ENCODE results near the gene TSC22D3.

Gene TSC22D3

GRCh38 chrX:107683124-107683895, 92.3 kb downstream of the TSC22D3 start:
- H3K36me3 ChIP-seq (ENCODE audit: control insufficient read depth in 2 of 2, insufficient read depth in 2 of 2, low read length in 2 of 2) = no peaks in the 10 kb centered on the region
- H3K4me3 ChIP-seq (ENCODE audit: low read length in 2 of 2) = no peak overlapping the region
- no peak overlapping the region for H3K9ac ChIP-seq (ENCODE audit: low read length in 2 of 2)
- H3K4me1 ChIP-seq (ENCODE audit: control insufficient read depth, insufficient read depth, low read length) = peaks cover 18% of the 10 kb centered on the region
- peaks cover 0 to 14% of the 10 kb centered on the region in 2 donors for H3K27me3 ChIP-seq (ENCODE audit: control insufficient read depth in 1 of 2, insufficient read depth in 2 of 2, low read length in 2 of 2)
- no peak overlapping the region for H3K27ac ChIP-seq (ENCODE audit: low read length)
- H3K9me3 ChIP-seq (ENCODE audit: control insufficient read depth in 2 of 2, low read length in 2 of 2) = no peaks in the 10 kb centered on the region

GRCh38 chrX:107682256-107682655, 93.3 kb downstream of the TSC22D3 start:
- H3K36me3 ChIP-seq (ENCODE audit: control insufficient read depth in 2 of 2, insufficient read depth in 2 of 2, low read length in 2 of 2) = no peaks in the 10 kb centered on the region
- H3K4me1 ChIP-seq (ENCODE audit: control insufficient read depth, insufficient read depth, low read length) = peaks cover 18% of the 10 kb centered on the region
- peaks cover 0 to 14% of the 10 kb centered on the region in 2 donors for H3K27me3 ChIP-seq (ENCODE audit: control insufficient read depth in 1 of 2, insufficient read depth in 2 of 2, low read length in 2 of 2)
- H3K27ac ChIP-seq (ENCODE audit: low read length) = no peak overlapping the region
- H3K4me3 ChIP-seq (ENCODE audit: low read length in 2 of 2) = no peak overlapping the region
- H3K9ac ChIP-seq (ENCODE audit: low read length in 2 of 2) = no peak overlapping the region
- H3K9me3 ChIP-seq (ENCODE audit: control insufficient read depth in 2 of 2, low read length in 2 of 2) = no peaks in the 10 kb centered on the region

GRCh38 chrX:107678957-107679740, 96.4 kb downstream of the TSC22D3 start:
- Histone ChIP-seq H3K9me3 (ENCODE audit: control insufficient read depth in 2 of 2, low read length in 2 of 2) (no peaks in the 10 kb centered on the region), H3K27me3 (ENCODE audit: control insufficient read depth in 1 of 2, insufficient read depth in 2 of 2, low read length in 2 of 2) (peaks cover 0 to 15% of the 10 kb centered on the region in 2 donors), H3K27ac (ENCODE audit: low read length) (peak overlapping the region; percentile 18), H3K4me1 (ENCODE audit: control insufficient read depth, insufficient read depth, low read length) (peaks cover 24% of the 10 kb centered on the region), H3K4me3 (ENCODE audit: low read length in 2 of 2) (no peak overlapping the region), H3K9ac (ENCODE audit: low read length in 2 of 2) (no peak overlapping the region), H3K36me3 (ENCODE audit: control insufficient read depth in 2 of 2, insufficient read depth in 2 of 2, low read length in 2 of 2) (no peaks in the 10 kb centered on the region)

GRCh38 chrX:107677909-107678308, 97.7 kb downstream of the TSC22D3 start:
- Histone ChIP-seq H3K4me3 (ENCODE audit: low read length in 2 of 2) (no peak overlapping the region), H3K9ac (ENCODE audit: low read length in 2 of 2) (no peak overlapping the region), H3K36me3 (ENCODE audit: control insufficient read depth in 2 of 2, insufficient read depth in 2 of 2, low read length in 2 of 2) (no peaks in the 10 kb centered on the region), H3K4me1 (ENCODE audit: control insufficient read depth, insufficient read depth, low read length) (peaks cover 26% of the 10 kb centered on the region), H3K27ac (ENCODE audit: low read length) (peak overlapping the region; percentile 81), H3K9me3 (ENCODE audit: control insufficient read depth in 2 of 2, low read length in 2 of 2) (no peaks in the 10 kb centered on the region), H3K27me3 (ENCODE audit: control insufficient read depth in 1 of 2, insufficient read depth in 2 of 2, low read length in 2 of 2) (peaks cover 0 to 13% of the 10 kb centered on the region in 2 donors)

- Histone ChIP-seq H3K36me3 (ENCODE audit: control insufficient read depth in 2 of 2, insufficient read depth in 2 of 2, low read length in 2 of 2) (no peaks in the 10 kb centered on the region), H3K9me3 (ENCODE audit: control insufficient read depth in 2 of 2, low read length in 2 of 2) (no peaks in the 10 kb centered on the region), H3K9ac (ENCODE audit: low read length in 2 of 2) (peak overlapping the region; percentile 26 to 62), H3K27me3 (ENCODE audit: control insufficient read depth in 1 of 2, insufficient read depth in 2 of 2, low read length in 2 of 2) (peaks cover 0 to 11% of the 10 kb centered on the region in 2 donors), H3K27ac (ENCODE audit: low read length) (peak overlapping the region; percentile 81), H3K4me1 (ENCODE audit: control insufficient read depth, insufficient read depth, low read length) (peaks cover 22% of the 10 kb centered on the region), H3K4me3 (ENCODE audit: low read length in 2 of 2) (peak overlapping the region in 1 of 2 donors; percentile 71)
Observed at GRCh38 chrX:107677501-107677901, 98.1 kb downstream of the TSC22D3 start.

- H3K4me3 ChIP-seq (ENCODE audit: low read length in 2 of 2) = peak overlapping the region; percentile 56 to 71
- no peaks in the 10 kb centered on the region for H3K9me3 ChIP-seq (ENCODE audit: control insufficient read depth in 2 of 2, low read length in 2 of 2)
- H3K27ac ChIP-seq (ENCODE audit: low read length) = peak overlapping the region; percentile 81
- no peaks in the 10 kb centered on the region for H3K36me3 ChIP-seq (ENCODE audit: control insufficient read depth in 2 of 2, insufficient read depth in 2 of 2, low read length in 2 of 2)
- H3K9ac ChIP-seq (ENCODE audit: low read length in 2 of 2) = peak overlapping the region; percentile 79 to 90
- H3K4me1 ChIP-seq (ENCODE audit: control insufficient read depth, insufficient read depth, low read length) = peaks cover 19% of the 10 kb centered on the region
- peaks cover 0 to 9% of the 10 kb centered on the region in 2 donors for H3K27me3 ChIP-seq (ENCODE audit: control insufficient read depth in 1 of 2, insufficient read depth in 2 of 2, low read length in 2 of 2)
Observed at GRCh38 chrX:107676559-107677378, 98.8 kb downstream of the TSC22D3 start.

- Histone ChIP-seq H3K9ac (ENCODE audit: low read length in 2 of 2) (peak overlapping the region; percentile 79 to 90), H3K4me1 (ENCODE audit: control insufficient read depth, insufficient read depth, low read length) (peaks cover 19% of the 10 kb centered on the region), H3K27ac (ENCODE audit: low read length) (peak overlapping the region; percentile 81), H3K36me3 (ENCODE audit: control insufficient read depth in 2 of 2, insufficient read depth in 2 of 2, low read length in 2 of 2) (no peaks in the 10 kb centered on the region), H3K9me3 (ENCODE audit: control insufficient read depth in 2 of 2, low read length in 2 of 2) (no peaks in the 10 kb centered on the region), H3K4me3 (ENCODE audit: low read length in 2 of 2) (peak overlapping the region; percentile 56 to 71), H3K27me3 (ENCODE audit: control insufficient read depth in 1 of 2, insufficient read depth in 2 of 2, low read length in 2 of 2) (peaks cover 0 to 9% of the 10 kb centered on the region in 2 donors)
Observed at GRCh38 chrX:107675823-107676555, 99.6 kb downstream of the TSC22D3 start.

GRCh38 chrX:107675365-107675654, 100.3 kb downstream of the TSC22D3 start:
- peak overlapping the region; percentile 51 to 79 for H3K9ac ChIP-seq (ENCODE audit: low read length in 2 of 2)

GRCh38 chrX:107674480-107675364, 100.9 kb downstream of the TSC22D3 start:
- H3K27me3 ChIP-seq (ENCODE audit: control insufficient read depth in 1 of 2, insufficient read depth in 2 of 2, low read length in 2 of 2) = peaks cover 0 to 9% of the 10 kb centered on the region in 2 donors
- no peak overlapping the region for H3K4me3 ChIP-seq (ENCODE audit: low read length in 2 of 2)
- H3K9ac ChIP-seq (ENCODE audit: low read length in 2 of 2) = peak overlapping the region; percentile 51 to 79
- H3K9me3 ChIP-seq (ENCODE audit: control insufficient read depth in 2 of 2, low read length in 2 of 2) = no peaks in the 10 kb centered on the region
- H3K27ac ChIP-seq (ENCODE audit: low read length) = peak overlapping the region; percentile 81
- no peaks in the 10 kb centered on the region for H3K36me3 ChIP-seq (ENCODE audit: control insufficient read depth in 2 of 2, insufficient read depth in 2 of 2, low read length in 2 of 2)
- H3K4me1 ChIP-seq (ENCODE audit: control insufficient read depth, insufficient read depth, low read length) = peaks cover 19% of the 10 kb centered on the region

More at GRCh38 chrX:107675365-107675654, 100.3 kb downstream of the TSC22D3 start:
- no peaks in the 10 kb centered on the region for H3K9me3 ChIP-seq (ENCODE audit: control insufficient read depth in 2 of 2, low read length in 2 of 2)
- H3K27me3 ChIP-seq (ENCODE audit: control insufficient read depth in 1 of 2, insufficient read depth in 2 of 2, low read length in 2 of 2) = peaks cover 0 to 9% of the 10 kb centered on the region in 2 donors
- peak overlapping the region in 1 of 2 donors; percentile 71 for H3K4me3 ChIP-seq (ENCODE audit: low read length in 2 of 2)
- H3K4me1 ChIP-seq (ENCODE audit: control insufficient read depth, insufficient read depth, low read length) = peaks cover 19% of the 10 kb centered on the region
- peak overlapping the region; percentile 81 for H3K27ac ChIP-seq (ENCODE audit: low read length)
- H3K36me3 ChIP-seq (ENCODE audit: control insufficient read depth in 2 of 2, insufficient read depth in 2 of 2, low read length in 2 of 2) = no peaks in the 10 kb centered on the region
